ENCODE data around the gene PRDM16.

Gene PRDM16

DNA sequence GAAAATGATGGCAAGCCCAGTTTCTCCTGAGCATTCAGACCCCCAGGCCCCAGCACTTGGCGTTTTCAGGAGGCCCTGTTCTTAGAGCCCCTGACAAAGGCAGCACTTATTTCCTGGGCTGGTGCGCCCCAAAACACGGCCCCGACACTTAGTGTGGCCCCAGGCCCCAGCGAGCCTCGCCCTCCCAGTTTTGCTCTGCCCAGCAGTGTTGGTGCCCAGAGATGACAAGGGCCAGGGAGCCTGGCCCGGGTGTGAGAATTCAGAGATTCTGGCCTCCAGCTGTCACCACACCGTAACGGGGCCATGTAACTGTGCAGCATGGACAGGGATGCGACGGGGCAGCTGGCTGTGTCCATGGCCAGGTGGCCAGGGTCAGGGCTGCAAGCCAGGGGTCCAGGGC, 367.4 kb downstream of the PRDM16 start:
- no peaks in the 10 kb centered on the region for H3K9me3 ChIP-seq (ENCODE audit: control insufficient read depth, insufficient read depth, low read depth, low read length)
- H3K36me3 ChIP-seq (ENCODE audit: control insufficient read depth in 2 of 2, insufficient read depth in 1 of 2, low read length in 2 of 2): peaks cover 0 to 8% of the 10 kb centered on the region in 2 experiments; a peak in 1 of 3 replicates
- no peaks in the 10 kb centered on the region for H3K4me1 ChIP-seq (ENCODE audit: control insufficient read depth, insufficient read depth, low read length)
- POLR2A ChIA-PET: no interaction called here
- H3K27ac ChIP-seq (ENCODE audit: extremely low read depth, low read depth, low read length): no peak overlapping the region
- H3K4me3 ChIP-seq (ENCODE audit: low read depth, low read length): no peak overlapping the region
- no peak for TF ChIP-seq ZNF433 (tag by site-specific recombination; IDR thresholded peaks at IDR 0.05; ENCODE audit: low read depth)
- TF ChIP-seq ZNF366 (tag by site-specific recombination; conservative IDR thresholded peaks at IDR 0.05): no peak
- no peak for TF ChIP-seq OVOL3 (tag by site-specific recombination; IDR thresholded peaks at IDR 0.05)
- no peak for TF ChIP-seq ZNF37A (tag by site-specific recombination; IDR thresholded peaks at IDR 0.05)
- TF ChIP-seq, protein P1, sequence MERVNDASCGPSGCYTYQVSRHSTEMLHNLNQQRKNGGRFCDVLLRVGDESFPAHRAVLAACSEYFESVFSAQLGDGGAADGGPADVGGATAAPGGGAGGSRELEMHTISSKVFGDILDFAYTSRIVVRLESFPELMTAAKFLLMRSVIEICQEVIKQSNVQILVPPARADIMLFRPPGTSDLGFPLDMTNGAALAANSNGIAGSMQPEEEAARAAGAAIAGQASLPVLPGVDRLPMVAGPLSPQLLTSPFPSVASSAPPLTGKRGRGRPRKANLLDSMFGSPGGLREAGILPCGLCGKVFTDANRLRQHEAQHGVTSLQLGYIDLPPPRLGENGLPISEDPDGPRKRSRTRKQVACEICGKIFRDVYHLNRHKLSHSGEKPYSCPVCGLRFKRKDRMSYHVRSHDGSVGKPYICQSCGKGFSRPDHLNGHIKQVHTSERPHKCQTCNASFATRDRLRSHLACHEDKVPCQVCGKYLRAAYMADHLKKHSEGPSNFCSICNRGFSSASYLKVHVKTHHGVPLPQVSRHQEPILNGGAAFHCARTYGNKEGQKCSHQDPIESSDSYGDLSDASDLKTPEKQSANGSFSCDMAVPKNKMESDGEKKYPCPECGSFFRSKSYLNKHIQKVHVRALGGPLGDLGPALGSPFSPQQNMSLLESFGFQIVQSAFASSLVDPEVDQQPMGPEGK (tag by site-specific recombination; IDR thresholded peaks at IDR 0.05): no peak
- TF ChIP-seq ZNF660 (tag by site-specific recombination; IDR thresholded peaks at IDR 0.05): no peak
- no peak for TF ChIP-seq ZNF571 (tag by site-specific recombination; IDR thresholded peaks at IDR 0.05)
- TF ChIP-seq ZNF843 (tag by site-specific recombination; IDR thresholded peaks at IDR 0.05): no peak
- TF ChIP-seq, protein P2, sequence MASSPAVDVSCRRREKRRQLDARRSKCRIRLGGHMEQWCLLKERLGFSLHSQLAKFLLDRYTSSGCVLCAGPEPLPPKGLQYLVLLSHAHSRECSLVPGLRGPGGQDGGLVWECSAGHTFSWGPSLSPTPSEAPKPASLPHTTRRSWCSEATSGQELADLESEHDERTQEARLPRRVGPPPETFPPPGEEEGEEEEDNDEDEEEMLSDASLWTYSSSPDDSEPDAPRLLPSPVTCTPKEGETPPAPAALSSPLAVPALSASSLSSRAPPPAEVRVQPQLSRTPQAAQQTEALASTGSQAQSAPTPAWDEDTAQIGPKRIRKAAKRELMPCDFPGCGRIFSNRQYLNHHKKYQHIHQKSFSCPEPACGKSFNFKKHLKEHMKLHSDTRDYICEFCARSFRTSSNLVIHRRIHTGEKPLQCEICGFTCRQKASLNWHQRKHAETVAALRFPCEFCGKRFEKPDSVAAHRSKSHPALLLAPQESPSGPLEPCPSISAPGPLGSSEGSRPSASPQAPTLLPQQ (tag by site-specific recombination; IDR thresholded peaks at IDR 0.05): no peak
- CTCF ChIA-PET: interaction anchor here (2.4 kb wide), 1 partner anchor 16 kb away, joined by 10 read pairs; no protein-coding TSS in a partner anchor

DNA sequence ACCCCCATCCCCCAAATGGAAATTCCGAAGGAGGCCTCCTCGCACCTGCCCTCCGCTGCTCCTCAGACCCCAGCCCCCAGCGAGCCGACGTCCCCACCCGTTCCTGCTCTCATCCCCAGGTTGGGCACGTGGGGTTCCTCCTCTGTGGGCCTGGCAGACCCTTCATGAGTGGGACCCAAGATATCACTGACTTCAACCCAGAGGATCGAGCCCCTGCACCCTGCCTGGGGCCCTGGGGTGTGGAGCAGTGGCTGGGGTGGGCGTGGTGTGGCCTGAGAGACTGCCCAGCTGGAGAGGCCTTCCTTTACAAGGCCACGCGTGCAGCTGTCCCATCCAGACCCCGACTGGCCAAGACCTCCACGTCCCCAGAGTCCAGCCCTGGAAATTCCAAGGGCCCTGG, 367.9 kb downstream of the PRDM16 start:
- POLR2A ChIA-PET: no interaction called here
- CTCF ChIA-PET: interaction anchor here (2.4 kb wide), 1 partner anchor 16 kb away, joined by 10 read pairs; no protein-coding TSS in a partner anchor
- TF ChIP-seq ZNF16 (tag by site-specific recombination; IDR thresholded peaks at IDR 0.05; ENCODE audit: low read depth) (no peak), ZNF175 (tag by site-specific recombination; IDR thresholded peaks at IDR 0.05) (no peak), ZNF501 (tag by site-specific recombination; IDR thresholded peaks at IDR 0.05) (no peak), ZNF558 (tag by site-specific recombination; IDR thresholded peaks at IDR 0.05) (no peak), ZNF138 (tag by site-specific recombination; IDR thresholded peaks at IDR 0.05; ENCODE audit: borderline replicate concordance) (no peak), BCL11B (tag by site-specific recombination; IDR thresholded peaks at IDR 0.05; ENCODE audit: low read depth) (no peak), ZSCAN23 (tag by site-specific recombination; IDR thresholded peaks at IDR 0.05) (no peak), PRDM1 (tag by site-specific recombination; IDR thresholded peaks at IDR 0.05) (no peak), OVOL3 (tag by site-specific recombination; IDR thresholded peaks at IDR 0.05) (no peak), ZNF768 (tag by site-specific recombination; IDR thresholded peaks at IDR 0.05) (no peak), ZBTB1 (tag by site-specific recombination; IDR thresholded peaks at IDR 0.05) (no peak), ZNF174 (tag by site-specific recombination; IDR thresholded peaks at IDR 0.05) (no peak), ZNF426 (tag by site-specific recombination; IDR thresholded peaks at IDR 0.05) (no peak), FEZF1 (tag by site-specific recombination; IDR thresholded peaks at IDR 0.05) (no peak)
- TF ChIP-seq, protein P3, sequence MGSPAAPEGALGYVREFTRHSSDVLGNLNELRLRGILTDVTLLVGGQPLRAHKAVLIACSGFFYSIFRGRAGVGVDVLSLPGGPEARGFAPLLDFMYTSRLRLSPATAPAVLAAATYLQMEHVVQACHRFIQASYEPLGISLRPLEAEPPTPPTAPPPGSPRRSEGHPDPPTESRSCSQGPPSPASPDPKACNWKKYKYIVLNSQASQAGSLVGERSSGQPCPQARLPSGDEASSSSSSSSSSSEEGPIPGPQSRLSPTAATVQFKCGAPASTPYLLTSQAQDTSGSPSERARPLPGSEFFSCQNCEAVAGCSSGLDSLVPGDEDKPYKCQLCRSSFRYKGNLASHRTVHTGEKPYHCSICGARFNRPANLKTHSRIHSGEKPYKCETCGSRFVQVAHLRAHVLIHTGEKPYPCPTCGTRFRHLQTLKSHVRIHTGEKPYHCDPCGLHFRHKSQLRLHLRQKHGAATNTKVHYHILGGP (tag by site-specific recombination; IDR thresholded peaks at IDR 0.05): no peak
- TF ChIP-seq, protein P4, sequence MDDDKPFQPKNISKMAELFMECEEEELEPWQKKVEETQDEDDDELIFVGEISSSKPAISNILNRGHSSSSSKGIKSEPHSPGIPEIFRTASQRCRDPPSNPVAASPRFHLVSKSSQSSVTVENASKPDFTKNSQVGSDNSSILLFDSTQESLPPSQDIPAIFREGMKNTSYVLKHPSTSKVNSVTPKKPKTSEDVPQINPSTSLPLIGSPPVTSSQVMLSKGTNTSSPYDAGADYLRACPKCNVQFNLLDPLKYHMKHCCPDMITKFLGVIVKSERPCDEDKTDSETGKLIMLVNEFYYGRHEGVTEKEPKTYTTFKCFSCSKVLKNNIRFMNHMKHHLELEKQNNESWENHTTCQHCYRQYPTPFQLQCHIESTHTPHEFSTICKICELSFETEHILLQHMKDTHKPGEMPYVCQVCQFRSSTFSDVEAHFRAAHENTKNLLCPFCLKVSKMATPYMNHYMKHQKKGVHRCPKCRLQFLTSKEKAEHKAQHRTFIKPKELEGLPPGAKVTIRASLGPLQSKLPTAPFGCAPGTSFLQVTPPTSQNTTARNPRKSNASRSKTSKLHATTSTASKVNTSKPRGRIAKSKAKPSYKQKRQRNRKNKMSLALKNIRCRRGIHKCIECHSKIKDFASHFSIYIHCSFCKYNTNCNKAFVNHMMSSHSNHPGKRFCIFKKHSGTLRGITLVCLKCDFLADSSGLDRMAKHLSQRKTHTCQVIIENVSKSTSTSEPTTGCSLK (tag by site-specific recombination; IDR thresholded peaks at IDR 0.05): no peak
- TF ChIP-seq, protein P5, sequence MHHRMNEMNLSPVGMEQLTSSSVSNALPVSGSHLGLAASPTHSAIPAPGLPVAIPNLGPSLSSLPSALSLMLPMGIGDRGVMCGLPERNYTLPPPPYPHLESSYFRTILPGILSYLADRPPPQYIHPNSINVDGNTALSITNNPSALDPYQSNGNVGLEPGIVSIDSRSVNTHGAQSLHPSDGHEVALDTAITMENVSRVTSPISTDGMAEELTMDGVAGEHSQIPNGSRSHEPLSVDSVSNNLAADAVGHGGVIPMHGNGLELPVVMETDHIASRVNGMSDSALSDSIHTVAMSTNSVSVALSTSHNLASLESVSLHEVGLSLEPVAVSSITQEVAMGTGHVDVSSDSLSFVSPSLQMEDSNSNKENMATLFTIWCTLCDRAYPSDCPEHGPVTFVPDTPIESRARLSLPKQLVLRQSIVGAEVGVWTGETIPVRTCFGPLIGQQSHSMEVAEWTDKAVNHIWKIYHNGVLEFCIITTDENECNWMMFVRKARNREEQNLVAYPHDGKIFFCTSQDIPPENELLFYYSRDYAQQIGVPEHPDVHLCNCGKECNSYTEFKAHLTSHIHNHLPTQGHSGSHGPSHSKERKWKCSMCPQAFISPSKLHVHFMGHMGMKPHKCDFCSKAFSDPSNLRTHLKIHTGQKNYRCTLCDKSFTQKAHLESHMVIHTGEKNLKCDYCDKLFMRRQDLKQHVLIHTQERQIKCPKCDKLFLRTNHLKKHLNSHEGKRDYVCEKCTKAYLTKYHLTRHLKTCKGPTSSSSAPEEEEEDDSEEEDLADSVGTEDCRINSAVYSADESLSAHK (tag by site-specific recombination; IDR thresholded peaks at IDR 0.05): no peak

More for the DNA sequence above, 367.9 kb downstream of the PRDM16 start:
- H3K4me1 ChIP-seq (ENCODE audit: control insufficient read depth, insufficient read depth, low read length): no peaks in the 10 kb centered on the region
- H3K9me3 ChIP-seq (ENCODE audit: control insufficient read depth, insufficient read depth, low read depth, low read length): no peaks in the 10 kb centered on the region
- H3K4me3 ChIP-seq (ENCODE audit: low read depth, low read length): no peak overlapping the region
- H3K27ac ChIP-seq (ENCODE audit: extremely low read depth, low read depth, low read length): no peak overlapping the region
- H3K36me3 ChIP-seq (ENCODE audit: control insufficient read depth in 2 of 2, insufficient read depth in 1 of 2, low read length in 2 of 2): peaks cover 0 to 4% of the 10 kb centered on the region in 2 experiments; a peak in 1 of 3 replicates
